ENCODE data around the gene NAT14. TPM values are rescaled to one million over a fixed set of nuclear protein-coding genes. Genes with fewer than 3 reads are reported as not detected.

The NAT14 gene
- total RNA-seq, 1 donor from 2014 or later = 14.2 TPM

- DNase-seq (ENCODE audit: low spot score) = no peak
Measured at GRCh38 chr19:55453511-55454260, 31.3 kb upstream of the NAT14 start.

DNA sequence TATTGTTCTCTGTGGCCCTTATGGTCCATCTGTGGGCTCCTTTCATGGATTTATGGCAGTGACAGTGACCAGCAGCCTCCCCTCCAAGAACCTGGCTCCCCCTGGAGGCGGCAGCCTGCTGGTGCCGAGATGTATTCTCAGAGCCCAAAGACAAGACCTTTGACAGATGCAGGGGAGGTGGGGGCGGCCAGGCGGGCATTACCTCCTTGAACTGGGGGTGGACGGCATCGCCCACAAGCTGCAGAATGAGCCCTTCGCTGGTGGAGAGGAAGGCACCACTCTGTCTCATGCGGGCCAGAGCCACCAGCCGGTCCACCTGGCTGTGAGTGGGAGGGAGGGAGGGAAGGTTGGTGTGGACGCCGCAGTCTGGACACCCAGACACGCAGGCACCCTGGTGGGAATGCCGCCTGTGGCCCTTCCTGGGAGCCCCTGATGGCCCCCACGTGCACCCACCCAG, 30.2 kb upstream of the NAT14 start:
- DNase-seq (ENCODE audit: low spot score) = no peak

DNA sequence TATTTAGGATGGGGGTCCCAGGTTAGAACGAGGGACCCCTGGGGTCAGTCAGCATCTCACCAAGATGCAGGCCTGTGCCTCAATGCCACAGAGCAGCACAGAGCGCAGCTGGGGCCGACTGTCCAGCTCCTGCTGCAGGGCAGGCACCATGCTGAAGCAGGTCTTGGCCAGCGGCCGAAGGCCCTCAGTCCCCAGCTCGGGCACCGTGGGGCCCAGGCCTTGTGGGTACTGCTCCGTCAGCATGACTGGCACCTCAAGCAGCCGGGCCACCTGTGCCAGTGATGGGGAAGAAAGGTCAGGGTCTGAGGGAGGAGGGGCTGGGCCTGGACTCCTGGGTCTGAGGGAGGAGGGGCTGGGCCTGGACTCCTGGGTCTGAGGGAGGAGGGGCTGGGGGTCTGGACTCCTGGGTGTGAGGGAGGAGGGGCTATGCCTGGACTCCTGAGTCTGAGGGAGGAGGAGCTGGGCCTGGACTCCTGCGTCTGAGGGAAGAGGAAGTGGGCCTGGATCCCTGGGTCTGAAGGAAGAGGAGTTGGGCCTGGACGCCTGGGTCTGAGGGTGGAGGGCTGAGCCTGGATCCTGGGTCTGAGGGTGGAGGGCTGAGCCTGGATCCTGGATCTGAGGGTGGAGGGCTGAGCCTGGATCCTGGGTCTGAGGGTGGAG, 29.3 kb upstream of the NAT14 start:
- no peak for DNase-seq (ENCODE audit: low spot score)

DNA sequence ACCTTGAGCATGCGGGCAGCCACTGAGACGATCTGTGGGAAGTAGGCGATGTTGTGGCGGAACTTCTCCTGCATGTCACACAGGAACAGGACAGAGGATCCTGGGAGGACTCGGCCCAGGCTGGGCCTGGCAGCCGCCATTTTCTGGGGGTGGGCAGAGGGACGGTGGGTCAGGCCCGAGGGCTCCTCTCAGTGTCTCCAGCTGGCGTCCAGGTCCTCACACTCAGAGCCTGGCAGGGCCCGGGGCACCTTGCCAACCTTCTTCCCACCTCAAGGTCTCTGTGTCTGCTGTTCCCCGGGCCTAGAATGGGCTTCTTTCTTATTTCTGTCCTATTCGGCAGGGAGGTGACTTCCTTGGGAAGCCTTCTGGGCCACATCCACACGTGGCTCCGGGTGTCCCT, 28.6 kb upstream of the NAT14 start:
- no peak for DNase-seq (ENCODE audit: low spot score)

DNA sequence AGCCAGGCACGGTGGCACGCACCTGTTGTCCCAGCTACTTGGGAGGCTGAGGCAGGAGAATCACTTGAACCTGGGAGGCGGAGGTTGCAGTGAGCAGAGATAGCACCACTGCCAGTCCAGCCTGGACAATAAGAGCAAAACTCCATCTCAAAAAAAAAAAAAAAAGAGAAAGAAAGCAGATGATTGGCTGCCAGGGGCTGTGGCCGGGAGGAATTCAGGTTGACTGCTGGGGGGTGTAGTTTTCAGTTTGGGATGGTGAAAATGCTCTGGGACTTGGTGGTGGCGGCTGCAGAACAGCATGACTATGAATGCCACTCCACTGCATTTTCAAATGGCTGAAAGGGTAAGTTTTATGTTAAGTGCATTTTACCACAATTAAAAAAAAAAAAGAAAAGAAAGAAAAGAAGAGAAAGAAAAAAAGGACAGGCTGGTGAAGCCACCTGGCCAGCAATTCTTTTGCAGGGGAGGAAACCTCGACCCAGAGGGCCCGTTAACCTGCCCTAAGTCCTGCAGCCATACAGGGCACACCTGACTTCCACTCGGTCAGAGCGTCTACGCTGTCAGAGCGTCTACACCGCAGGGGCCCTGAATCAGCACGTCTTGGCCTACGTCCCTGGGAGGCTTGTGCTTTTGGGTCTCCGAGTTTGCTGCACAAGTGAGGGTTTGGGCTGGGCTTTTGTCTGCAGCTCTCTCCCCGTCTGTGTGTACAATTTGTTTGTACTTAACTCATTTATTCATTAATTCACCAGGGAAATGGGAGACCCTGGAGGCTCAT, 27.1 kb upstream of the NAT14 start:
- DNase-seq (ENCODE audit: low spot score) = no peak

GRCh38 chr19:55459551-55459949, 25.4 kb upstream of the NAT14 start:
- DNase-seq (ENCODE audit: low spot score) = no peak

DNA sequence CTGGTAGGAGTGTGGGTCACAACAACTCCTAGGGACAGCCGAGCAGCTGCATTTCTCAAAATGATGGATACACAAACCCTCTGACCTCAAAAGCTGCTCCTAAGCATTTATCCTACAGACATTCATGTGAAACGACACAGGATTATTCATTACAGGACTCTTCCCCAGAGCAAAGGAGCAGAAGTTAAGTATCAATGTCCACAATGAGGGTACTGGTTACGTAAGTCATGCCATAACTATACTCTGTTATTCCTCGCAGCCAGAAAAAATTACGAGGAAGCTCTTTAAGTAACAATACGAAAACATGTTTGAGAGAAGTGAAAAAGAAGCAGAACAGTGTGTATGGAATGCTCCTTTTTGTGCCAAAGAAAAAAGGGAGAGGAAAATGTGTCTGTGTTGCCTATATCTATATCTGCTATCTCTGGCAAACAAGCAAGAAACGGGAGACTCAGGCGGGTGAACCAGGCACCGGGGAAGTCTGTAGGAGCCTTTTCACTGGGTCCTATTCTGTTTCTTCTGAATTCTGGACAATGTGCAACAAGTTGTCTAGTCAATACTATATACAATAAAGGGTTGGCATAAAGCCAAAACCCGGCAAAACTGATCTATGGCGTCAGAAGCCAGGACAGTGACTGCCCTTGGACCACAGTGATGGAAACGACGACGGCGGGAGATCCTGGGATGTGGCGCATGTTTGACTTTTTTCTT, 24.9 kb upstream of the NAT14 start:
- DNase-seq (ENCODE audit: low spot score) = no peak

DNA sequence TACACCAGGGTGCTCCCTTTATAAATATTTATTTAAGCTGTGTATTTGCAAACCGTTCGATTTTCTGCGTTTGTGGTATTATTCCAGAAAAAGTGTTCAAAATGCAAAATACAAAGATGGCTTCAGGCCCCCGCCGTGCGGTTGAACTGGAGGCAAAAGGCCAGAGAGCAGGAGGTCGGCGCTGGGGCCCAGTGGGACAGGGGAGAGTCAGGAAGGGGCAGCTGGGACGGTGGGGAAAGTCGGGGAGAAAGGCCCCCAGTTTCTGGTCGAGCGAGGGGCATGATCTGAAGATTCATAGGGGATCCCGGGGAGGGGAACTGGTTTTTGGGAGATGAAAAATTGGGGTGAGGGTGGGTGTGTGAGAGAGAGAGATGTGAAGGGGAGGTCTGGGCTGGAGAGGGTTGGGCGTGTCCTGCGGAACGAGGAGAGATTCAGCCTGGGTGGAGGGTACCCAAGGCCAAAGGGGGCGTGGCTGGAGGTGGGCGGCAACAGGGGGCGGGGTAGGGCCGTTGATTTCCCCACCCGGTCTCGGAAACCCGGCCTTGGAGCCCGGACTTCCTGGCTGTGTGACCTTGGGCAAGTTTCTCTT, 24.2 kb upstream of the NAT14 start:
- peak; percentile 91 for DNase-seq (ENCODE audit: low spot score)

- peak; percentile 100 for DNase-seq (ENCODE audit: low spot score)
Measured at GRCh38 chr19:55461259-55461973, 23.6 kb upstream of the NAT14 start, which contains the start of gene ISOC2. Gene ISOC2 (minus strand): TSS chr19:55461642. CDS start chr19:55456486, 5,156 bp downstream.

DNA sequence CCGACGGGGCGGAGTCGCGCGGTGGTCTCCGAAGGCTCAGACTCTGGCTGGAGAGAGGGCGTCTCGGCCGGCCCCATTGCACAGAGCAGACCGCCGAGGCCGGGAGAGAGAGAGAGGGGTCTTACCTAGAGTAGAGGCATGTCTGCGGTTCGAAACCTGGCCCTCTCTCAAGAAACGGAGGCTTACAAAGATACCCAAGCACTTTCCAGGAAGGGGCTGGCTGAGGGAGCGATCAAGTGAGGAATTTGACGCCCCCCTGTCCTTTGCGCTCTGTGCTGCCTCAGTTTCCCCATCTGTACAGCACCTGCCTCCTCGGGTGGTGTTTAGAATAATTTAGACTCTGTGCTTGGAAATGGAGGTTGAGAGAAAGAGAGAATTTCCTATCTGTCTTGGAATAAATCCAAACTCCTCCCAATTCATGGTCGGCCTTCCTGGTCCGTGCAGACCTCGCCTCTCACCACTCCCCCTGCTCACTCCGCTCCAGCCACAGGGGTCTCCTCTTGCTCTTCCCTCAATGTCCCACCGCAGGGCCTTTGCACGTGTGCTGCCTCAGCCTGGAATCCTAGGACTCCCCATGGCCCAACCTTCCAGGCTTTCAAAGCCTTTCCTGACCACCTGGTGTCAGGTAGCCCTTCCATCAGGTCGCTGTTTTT, 22.9 kb upstream of the NAT14 start:
- no peak for DNase-seq (ENCODE audit: low spot score)

- no peak for DNase-seq (ENCODE audit: low spot score)
Measured at GRCh38 chr19:55462722-55463121, 22.3 kb upstream of the NAT14 start.

DNA sequence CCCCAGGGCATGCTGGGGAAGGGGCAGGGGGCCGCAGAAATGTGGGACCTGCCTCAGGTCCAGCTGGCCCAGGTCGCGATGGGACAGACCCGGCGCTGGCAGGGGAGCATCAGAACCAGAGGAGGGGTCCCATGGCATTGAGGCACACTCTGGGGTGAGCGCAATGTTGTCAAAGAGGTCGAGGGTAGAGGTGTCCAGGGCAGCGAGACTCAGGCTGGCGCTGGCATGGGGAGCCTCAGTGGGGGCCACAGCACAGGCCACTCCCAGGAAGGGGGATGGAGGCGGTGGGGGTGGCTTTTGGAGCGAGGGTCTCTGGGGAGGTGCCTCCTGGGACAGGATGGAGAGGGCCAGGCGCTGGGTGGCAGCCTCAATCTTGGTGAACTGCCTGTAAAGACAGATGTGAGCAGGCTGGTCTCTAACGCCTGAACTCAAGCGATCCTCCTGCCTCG, 21.4 kb upstream of the NAT14 start:
- DNase-seq (ENCODE audit: low spot score) = no peak

DNA sequence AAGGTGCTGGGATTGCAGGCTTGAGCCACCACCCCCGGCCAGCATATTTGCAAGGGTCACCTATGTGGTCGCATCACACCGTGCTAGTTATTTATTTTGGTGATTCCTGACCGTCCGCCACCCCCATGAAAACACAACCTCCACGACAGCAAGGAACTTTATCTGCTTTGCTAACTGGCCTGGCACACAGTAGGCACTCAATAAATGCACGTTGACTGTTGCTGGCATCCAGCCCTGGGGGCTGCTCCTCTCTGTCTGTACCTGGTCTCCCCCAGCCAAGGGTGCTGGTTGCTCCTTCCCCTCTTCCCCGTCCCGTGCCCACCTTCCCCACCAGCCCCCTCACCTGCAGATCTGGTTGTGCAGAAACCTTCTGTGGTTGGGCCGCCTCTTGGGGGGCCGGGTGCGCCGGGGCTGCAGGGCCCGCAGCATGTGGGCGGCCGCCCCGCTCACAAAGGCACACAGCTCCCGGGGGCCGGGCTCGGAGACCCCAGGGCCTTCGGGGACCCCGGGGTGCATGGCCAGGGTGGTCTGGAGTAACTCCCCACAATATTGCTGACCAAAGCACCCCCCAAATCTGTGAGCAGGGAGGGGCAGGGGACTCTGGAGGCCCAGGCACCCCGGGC, 20.8 kb upstream of the NAT14 start:
- no peak for DNase-seq (ENCODE audit: low spot score)

- DNase-seq (ENCODE audit: low spot score) = no peak
Measured at GRCh38 chr19:55464662-55465054, 20.3 kb upstream of the NAT14 start, which contains the start of gene C19orf85. Gene C19orf85 (minus strand): TSS chr19:55464751. CDS start chr19:55464554, 197 bp downstream.

- no peak for DNase-seq (ENCODE audit: low spot score)
Measured at GRCh38 chr19:55465460-55466240, 19.3 kb upstream of the NAT14 start.

DNA sequence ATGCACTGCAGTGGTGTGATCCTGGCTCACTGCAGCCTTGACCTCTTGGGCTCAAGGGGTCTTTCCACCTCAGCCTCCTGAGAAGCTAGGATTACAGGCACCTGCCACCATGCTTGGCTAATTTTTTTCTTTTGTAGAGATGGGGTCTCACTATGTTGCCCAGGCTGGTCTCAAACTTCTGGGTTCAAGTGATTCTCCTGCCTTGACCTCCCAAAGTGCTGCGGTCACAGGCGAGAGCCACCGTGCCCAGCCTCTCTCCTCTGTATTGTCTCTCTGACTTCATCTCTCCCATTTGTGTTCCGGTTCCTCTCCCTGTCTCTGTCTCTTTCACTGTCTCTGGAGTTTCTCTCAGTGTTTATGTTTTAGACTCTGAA, 18.8 kb upstream of the NAT14 start:
- DNase-seq (ENCODE audit: low spot score) = no peak

- DNase-seq (ENCODE audit: low spot score) = no peak
Measured at GRCh38 chr19:55467236-55468053, 17.5 kb upstream of the NAT14 start.

DNA sequence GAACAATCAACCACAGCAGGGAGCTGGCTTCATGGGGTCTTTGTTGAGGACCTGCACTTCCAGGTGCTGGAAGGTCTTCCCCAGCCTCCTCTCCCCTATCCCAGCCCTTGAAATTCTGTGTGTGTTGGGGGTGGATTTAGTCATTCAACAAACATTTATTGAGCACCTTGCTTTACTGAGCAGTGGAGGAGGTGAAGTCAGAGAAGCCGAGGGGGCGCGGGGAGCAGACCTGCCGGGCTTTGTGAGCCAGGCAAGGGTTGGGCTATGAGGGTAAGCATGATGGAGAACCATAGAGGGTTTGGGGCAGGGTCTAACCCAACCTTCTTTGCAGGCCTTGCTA, 17.0 kb upstream of the NAT14 start:
- no peak for DNase-seq (ENCODE audit: low spot score)

Measured in ureter (tissue), 1 donor.